ENCODE data around the gene HES1.

DNA sequence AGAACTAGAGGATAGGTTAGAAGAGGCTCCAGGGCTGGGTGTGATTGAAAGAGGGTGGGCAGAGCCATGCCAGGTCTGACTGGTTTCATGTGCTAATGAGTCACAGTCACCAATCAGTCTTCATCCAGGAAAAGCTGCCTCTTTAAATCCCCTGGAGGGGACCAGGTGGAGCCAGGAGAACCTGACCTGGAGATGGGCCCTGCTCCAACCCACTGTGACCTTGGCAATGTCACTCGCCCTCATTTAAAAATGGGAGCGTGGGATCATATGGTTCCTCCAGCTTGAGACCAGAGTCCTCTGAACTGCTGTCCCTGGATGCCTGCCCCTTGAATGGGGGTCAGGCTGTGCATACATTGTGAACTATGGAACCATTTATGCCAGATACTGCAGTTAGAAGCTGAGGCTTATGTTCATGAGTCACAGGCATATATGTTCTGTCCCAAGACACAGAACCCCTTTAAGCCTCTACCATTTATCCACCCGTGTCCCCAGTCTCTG is 23.0 kb downstream of the HES1 start:
- TF ChIP-seq, protein P1, sequence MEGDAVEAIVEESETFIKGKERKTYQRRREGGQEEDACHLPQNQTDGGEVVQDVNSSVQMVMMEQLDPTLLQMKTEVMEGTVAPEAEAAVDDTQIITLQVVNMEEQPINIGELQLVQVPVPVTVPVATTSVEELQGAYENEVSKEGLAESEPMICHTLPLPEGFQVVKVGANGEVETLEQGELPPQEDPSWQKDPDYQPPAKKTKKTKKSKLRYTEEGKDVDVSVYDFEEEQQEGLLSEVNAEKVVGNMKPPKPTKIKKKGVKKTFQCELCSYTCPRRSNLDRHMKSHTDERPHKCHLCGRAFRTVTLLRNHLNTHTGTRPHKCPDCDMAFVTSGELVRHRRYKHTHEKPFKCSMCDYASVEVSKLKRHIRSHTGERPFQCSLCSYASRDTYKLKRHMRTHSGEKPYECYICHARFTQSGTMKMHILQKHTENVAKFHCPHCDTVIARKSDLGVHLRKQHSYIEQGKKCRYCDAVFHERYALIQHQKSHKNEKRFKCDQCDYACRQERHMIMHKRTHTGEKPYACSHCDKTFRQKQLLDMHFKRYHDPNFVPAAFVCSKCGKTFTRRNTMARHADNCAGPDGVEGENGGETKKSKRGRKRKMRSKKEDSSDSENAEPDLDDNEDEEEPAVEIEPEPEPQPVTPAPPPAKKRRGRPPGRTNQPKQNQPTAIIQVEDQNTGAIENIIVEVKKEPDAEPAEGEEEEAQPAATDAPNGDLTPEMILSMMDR (IDR thresholded peaks at IDR 0.05; ENCODE audit: low read depth, low read length) = no peak
- no peak for TF ChIP-seq EZH2phosphoT487 (IDR thresholded peaks at IDR 0.05; ENCODE audit: low read depth)

Data from OCI-LY3 (cell line).